ENCODE measurements around the gene EAF1.

DNA sequence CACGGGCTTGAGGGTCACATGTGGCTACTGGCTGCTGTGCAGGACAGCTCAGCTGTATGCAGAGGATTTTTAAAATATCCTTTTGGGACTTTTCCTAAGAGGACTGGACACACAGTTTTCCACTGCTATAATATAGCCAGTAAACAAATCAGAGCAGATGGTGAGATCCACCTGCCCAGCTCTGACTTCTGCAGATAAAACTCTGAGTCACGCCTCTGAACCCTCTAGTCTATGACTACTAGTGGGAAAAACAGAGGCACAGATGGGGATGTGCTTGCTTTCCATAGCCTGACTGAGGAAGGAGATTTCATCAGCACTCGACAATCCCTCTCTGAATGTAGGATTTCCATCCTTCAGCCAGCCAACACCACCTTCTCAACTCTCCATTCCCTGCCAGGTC lies 49.0 kb downstream of the EAF1 start:
- TF ChIP-seq, protein P1, sequence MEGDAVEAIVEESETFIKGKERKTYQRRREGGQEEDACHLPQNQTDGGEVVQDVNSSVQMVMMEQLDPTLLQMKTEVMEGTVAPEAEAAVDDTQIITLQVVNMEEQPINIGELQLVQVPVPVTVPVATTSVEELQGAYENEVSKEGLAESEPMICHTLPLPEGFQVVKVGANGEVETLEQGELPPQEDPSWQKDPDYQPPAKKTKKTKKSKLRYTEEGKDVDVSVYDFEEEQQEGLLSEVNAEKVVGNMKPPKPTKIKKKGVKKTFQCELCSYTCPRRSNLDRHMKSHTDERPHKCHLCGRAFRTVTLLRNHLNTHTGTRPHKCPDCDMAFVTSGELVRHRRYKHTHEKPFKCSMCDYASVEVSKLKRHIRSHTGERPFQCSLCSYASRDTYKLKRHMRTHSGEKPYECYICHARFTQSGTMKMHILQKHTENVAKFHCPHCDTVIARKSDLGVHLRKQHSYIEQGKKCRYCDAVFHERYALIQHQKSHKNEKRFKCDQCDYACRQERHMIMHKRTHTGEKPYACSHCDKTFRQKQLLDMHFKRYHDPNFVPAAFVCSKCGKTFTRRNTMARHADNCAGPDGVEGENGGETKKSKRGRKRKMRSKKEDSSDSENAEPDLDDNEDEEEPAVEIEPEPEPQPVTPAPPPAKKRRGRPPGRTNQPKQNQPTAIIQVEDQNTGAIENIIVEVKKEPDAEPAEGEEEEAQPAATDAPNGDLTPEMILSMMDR (IDR thresholded peaks at IDR 0.05): no peak
- no peak for TF ChIP-seq POLR2A (IDR thresholded peaks at IDR 0.05)
